GM21526 (cell line): ENCODE results near the gene KIF23.
"Not testable (repeated sequence)": the region's sequence is repeated elsewhere in the genome, so short reads cannot be mapped to it uniquely, and the experiment has no call there.

Source experiments
- ATAC-seq: cut with Tn5 transposase; IDR thresholded peaks from one replicate; pipeline ENCODE4 v1.9.1; 2021; ENCODE audit warnings: moderate library complexity; ENCODE audit not compliant: unreplicated experiment, low FRiP score

KIF23 gene

DNA sequence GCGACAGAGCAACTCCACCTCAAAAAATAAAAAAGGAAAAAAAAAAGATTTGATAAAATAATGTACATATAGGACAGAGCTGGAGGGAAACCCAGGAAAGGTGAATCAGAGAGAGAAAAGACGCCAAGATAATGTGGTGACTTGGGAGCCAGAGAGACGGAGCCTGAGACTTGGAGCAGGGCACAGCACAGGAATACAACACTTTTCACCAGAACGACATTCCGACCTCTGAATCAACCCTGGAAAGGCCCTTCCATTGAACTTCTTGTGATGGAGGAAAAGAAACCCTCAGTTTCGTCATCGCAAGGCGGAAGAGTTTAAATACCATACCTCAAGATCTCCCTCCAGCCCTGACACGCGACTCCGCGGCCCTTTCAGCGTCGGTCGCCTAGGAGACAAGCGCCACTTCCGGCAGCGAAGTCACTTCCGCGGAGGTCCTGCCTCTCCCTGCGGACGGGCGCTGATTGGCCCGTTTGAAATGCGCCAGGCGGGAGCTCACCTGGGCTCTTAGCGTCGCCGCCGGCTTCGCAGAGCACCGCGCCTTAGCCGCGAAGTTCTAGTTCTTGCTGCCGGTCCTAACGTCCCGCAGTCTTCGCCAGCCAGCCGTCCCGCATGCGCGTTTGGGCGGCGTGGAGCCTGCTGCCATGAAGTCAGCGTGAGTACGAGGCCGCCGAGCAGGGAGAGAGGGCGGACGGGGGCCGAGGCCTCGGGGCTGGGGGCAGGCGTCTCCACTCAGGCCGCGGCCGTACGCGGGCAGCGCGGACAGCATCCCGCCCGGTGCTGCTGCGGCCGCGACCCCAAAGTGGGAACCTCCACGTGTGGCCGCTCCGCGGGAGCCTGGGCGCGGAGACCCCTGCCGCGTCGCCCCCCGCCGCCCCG is at the start of gene KIF23:
Gene KIF23, plus strand, starts transcription at position 528 of the 879 bp plus-strand sequence. Its CDS starts 117 bp downstream, at position 645.
- peak; percentile 94 for ATAC-seq

DNA sequence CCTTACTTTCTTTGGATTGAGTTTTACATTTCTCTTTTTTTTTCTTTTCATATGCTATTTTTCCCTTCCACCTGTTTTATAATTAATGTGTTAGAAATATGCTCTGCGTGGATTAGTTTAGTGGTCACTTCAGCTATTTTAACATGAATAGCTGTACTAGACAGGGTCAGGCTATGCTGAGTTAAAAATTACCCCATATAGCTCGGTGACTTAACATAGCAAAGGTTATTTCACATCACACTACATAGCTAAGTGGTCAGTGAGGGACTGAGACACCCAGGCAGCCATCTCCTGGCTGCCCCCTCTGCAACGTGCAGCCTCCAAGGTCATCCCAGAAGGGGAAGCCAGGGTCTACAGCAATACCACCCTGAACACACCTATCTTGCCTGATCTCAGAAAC is 46.9 kb upstream of the KIF23 start:
- no peak for ATAC-seq

DNA sequence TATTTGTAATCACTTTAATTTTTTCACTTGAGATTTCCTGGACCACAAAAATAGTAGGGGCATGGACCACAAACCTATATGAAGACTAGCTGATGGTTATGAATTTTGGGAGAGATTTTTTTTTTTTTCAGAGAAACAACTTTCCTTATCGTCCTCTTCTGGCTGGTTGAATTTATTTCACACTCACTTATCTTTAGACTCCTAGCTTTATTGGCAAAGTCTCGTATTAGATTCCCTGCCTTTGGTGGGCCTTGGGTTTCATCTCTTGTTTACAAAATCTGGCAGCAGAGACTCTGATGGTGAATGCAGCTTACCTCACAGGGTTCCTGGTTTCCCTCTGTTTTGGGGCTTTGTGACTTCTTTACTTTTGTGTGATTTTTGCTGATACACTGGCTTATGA is 44.5 kb upstream of the KIF23 start:
- no peak for ATAC-seq

DNA sequence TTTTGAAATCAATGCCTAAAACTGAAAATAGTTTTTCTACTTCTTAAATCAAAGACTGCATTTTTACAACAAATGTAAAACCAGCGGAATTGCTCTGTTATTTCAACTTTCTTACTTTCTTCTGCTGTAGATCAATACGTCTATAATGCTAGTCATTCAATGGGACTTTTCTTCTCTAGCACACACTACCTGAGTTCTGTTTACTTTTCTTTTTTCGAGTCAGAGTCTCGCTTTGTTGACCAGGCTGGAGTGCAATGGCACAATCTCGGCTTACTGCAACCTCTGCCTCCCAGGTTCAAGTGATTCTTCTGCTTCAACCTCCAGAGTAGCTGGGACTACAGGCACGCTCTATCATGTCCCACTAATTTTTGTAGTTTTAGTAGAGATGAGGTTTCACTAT is 40.7 kb upstream of the KIF23 start:
- no peak for ATAC-seq

DNA sequence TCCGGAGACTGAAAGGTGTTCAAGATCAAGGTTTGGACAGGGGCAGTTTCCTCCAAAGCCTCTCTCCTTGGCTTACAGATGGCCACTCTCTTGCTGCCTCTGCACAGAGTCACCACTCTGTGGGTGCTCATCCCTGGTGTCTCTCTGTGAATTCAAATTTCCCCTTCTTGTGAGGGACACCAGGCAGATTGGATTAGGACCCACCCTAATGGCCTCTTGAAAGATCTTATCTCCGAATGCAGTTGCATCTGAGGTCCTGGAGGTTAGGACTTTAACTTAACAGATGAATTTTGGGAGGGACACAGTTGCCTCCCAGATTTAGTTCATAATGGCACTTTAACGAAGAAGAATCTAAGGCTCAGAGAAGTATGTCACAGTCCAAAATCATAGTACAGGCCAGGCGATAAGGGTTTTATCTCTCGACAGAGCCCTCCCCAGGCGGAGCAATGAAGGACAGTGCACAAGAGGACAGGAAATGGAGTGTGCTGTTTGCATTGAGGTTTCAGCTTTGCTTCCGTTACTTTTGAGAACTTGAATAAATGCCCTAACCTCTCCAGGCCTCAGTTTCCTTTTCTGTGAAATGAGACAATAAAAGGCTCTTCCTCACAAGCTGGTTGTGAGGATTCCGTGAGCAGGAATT is 38.9 kb upstream of the KIF23 start:
- no peak for ATAC-seq

DNA sequence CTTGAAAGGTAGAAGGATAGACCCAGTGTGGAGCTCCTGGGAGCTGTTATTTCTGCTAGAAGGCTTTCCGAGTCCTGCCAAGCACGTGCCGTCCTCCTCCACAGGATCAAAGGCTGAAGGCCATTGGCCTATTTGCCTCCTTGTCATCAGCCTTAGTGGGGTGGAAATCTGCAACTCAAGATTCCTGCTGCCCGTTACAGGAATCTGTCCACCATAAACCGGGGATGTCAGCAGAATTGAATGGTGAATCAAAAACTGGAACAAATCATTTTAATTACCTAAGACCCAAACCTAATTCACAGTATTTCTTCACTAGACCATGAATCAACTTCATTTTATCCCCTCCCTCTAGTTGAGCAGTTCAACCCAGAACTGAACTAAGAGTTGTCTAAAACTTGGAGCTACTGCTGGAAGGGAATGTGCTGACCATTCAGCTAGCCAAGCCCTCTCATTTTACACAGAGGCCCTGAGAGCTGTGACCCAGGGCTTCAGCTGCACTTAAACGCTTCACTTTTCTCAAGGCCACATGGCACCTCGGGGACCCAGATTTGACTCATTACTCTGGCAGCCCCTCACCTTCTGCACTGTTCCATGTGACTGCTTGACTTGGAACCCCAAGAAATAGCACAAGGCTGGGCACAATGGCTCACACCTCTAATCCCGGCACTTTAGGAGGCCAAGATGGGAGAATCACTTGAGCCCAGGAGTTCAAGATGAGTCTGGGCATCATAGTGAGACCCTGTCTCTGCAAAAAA is 36.8 kb upstream of the KIF23 start:
- no peak for ATAC-seq

DNA sequence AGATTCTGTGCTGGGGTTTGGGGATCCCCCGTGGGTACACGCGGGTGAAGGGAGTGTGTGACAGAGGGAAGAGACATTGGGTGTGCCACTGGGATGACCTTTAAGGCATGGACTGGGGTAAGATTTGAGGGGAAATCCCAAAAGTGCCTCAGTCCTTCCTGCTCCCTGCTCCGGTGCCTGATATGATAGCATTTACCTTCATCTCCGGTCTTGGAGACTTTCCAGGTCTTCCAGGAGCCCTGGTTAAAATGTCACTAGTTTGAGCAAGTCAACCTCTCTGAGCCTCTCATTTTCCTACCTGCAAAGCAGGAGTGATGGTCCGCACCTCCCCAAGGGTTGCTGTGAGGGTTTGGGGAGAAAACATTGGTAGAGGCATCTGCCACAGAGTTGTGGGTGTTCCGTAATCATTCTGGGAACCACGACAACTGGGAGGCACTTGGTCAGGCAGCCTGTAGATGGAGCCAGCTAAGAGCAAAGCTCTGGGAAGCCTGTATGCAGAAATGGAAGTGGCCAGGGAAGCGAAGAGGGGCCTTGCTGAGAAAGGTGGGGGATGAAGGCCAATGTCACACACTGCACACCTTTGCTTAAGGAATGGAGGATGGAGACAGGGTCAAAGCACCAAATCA is 33.9 kb upstream of the KIF23 start:
- ATAC-seq = no peak

DNA sequence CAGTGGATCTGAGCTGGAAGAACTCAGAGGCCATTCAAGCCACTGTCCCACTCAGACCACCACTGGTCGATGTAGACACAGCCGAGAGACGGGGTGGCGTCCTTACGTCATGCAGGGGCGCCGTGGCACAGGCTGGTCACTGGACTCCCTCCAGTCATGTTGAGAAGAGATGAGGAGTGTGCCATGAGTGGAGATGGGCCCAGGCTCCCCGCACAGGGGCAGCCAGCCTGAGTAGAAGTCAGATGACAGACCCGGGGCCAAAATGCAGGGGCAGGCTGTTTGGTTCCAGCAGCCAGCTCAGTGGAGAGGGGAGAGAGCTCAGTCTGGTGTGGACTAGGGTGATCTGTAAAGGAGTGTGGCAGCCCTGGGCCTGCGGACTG is 33.4 kb upstream of the KIF23 start:
- ATAC-seq = no peak

DNA sequence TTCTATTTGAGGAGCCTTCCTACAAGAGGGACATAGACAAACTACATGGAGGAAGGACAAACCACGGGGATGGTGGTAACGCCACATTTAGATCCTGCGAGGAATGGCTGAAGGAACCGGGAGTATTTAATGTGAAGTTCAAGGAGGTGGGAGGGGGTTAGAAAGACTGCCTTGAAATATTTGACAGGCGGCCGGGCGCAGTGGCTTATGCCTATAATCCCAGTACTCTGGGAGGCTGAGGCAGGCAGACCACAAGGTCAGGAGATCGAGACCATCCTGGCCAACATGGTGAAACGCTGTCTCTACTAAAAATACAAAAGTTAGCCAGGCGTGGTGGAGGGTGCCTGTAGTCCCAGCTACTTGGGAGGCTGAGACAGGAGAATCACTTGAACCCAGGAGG is 32.0 kb upstream of the KIF23 start:
- ATAC-seq = not testable (repeated sequence)

DNA sequence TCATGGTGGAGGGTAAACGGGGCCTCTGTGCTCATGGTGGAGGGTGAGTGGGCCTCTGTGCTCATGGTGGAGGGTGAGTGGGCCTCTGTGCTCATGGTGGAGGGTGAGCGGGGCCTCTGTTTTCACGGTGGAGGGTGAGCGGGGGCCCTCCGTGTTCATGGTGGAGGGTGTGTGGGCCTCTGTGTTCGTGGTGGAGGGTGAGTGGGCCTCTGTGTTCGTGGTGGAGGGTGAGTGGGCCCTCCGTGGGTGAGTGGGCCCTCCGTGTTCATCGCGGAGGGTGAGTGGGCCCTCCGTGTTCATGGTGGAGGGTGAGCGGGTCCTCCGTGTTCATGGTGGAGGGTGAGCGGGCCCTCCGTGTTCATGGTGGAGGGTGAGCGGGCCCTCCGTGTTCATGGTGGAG is 30.1 kb upstream of the KIF23 start:
- not testable (repeated sequence) for ATAC-seq

DNA sequence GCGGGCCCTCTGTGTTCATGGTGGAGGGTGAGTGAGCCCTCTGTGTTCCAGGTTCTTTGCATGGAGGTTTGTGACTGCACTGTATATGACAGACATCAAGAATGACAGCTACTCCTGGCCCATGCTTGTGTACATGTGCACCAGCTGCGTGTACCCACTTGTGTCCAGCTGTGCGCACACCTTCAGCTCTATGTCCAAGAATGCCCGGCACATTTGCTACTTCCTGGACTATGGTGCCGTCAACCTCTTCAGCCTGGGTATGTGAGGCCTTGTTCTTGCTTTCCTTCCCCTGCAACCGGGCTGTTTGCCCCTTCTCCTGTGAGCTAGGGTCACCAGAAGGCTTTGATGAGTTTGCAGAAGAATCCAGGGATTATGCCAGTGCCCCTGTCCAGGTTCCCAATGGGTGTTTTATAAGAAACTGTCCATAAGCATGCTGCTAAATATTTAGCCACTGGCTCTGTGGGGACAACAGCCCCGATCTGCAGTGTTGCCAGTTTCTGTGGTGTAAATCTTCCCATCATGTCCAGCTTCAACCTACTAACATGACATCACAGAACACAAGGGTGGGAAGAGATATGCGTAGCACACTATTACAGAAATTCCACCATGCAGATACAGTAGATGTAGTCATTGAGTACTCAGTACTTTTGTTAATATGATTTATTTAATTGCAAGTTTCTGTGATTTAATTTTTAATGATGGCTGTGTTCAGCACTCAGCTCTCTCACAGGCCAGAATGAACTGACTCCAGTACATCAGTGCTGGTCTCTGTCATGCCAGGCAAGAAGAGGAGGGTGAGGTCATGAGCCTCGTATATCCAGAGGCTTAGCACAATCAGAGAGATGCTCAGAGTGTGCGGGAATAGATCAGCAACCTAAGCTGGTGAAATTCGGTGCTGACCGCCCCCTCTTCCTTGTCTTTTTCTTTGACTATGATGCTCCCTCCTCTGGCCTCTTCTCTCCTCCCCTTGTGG is 29.2 kb upstream of the KIF23 start:
- no peak for ATAC-seq

DNA sequence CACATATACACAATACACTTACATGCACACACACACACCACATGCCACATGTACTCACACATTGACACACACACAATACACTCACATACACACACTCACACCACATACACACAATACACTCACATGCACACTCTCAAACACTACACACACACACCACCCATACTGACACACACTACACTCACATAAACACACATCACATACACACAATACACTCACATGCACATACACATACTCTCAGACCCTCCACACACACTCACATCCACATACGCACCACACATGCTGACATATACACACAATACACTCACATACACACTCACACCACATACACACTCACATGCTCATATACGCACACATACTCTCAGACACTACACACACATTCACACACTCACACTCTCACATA is 28.3 kb upstream of the KIF23 start:
- ATAC-seq = no peak

DNA sequence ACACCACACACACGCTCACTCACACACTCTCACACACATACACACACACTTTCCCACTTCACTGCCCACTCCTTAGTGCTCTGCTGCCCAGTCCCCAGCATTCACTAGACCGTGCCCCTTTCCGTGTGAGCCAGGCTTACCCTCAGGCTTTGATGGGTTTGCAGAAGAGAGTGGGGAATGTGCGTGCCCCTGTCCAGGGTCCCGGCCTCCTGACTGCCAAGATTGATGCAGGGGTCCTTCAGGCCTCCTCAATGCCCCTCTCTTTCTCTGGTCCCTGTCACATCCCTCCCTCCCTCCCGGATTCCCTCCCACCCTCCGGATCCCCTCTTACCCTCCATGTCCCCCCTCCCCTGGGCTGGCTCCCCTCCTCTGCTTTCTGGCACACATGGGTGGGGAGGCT is 27.9 kb upstream of the KIF23 start:
- no peak for ATAC-seq

DNA sequence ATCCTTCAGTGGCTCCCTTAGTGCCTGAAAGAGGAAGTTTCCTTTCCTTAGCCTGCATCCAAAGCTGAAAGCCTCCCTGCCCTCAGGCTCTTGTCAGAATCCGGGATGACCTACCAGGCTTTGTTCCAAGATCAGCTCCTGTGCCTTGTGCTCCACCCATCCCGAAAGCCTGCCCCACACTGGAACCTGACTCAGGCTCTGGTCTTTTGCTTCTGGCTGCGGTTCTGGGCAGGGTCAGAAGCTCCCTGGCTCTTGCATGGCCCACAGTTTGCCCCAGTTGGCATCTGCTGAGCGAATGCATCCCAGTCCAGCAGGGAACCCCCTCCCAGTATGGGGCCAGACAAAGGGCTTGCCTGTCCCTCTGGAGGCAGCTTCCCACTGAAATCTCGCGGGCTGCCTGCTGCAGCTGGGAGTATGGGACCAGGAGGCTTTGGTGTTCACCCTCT is 25.9 kb upstream of the KIF23 start:
- ATAC-seq = no peak

DNA sequence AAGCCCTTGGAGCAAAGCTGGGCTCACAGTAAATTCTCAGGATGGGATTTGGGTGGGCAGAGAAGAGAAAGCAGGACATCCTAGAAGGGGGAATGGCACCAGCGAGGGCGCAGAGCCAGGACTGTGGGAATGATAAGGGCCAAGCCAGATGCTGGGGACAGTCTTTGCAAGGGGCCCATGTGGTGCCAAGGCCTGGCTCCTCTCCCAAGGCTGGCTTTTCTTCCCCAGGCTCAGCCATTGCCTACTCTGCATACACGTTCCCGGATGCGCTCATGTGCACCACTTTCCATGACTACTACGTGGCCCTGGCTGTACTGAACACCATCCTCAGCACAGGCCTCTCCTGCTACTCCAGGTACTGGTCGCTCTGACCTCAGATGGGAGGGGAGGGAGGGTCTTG is 24.7 kb upstream of the KIF23 start:
- no peak for ATAC-seq

DNA sequence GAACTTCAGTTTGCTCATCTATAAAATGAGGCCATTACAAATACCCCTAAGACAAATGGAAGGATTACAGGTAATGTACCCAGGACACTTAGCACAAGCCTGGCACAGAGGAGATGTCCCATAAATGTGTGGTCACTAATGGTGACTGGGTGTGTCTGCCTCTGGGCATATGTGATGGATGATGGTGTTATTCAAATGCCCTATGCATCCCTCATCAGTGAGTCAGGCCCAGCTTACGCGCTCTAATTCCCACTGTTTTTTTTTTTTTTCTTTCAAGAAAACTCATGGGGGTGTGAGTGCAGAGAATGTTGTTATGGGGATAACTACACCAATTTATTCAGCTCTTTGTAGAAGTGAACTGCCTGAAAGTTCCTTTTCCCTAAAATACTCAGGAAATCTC is 23.6 kb upstream of the KIF23 start:
- ATAC-seq = no peak

DNA sequence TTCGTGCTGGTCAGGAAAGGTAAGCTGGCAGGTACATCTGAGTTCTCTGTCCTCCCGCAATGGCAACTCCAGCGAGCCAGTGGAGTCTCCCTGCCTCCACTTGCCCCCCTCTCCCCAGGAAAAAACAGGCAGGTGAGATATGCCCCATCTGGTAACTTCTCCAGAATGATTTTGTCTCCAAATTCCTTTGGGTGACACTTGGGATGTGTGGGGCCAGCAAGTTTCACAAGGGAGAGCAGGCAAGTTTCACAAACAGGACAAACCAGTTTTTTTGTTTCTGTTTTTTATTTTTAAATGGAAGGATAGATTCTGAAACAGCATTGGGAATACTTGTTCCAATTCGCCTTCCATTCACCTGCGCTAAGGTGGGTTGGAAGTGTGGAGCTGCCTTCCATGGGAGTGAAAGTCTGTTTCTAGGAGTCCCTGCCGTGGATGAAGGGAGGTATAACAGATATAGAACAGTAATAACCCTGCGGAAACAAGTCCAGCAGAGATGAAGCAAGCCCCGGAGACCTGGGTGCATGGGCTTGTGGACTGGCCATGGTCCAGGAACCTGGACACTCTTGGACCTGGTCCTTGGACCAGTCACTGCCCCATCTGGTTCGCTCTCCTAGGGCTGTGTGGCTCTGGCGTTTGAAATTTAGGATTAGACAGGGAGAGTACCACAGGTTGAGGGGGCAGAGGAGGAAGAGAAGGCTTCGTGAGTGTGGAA is 22.9 kb upstream of the KIF23 start:
- no peak for ATAC-seq

DNA sequence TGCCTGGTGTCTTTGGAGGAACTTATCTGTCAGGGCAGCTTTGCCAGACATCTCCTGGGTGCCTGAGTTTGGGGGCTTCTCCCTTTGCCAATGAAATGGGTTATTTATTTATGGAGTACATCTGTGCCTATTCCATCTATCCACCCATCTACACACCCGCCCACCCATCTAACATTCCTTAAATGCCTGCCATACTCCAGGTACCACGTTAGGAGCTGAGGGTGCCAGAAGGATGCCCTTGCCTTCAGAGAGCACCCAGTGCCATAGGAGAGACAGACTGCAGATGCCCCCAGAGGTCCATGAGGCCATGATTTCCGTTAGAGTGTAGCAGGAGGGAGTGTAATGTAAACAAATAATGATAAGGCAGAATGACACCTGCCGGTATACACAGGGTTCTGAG is 21.8 kb upstream of the KIF23 start:
- no peak for ATAC-seq

DNA sequence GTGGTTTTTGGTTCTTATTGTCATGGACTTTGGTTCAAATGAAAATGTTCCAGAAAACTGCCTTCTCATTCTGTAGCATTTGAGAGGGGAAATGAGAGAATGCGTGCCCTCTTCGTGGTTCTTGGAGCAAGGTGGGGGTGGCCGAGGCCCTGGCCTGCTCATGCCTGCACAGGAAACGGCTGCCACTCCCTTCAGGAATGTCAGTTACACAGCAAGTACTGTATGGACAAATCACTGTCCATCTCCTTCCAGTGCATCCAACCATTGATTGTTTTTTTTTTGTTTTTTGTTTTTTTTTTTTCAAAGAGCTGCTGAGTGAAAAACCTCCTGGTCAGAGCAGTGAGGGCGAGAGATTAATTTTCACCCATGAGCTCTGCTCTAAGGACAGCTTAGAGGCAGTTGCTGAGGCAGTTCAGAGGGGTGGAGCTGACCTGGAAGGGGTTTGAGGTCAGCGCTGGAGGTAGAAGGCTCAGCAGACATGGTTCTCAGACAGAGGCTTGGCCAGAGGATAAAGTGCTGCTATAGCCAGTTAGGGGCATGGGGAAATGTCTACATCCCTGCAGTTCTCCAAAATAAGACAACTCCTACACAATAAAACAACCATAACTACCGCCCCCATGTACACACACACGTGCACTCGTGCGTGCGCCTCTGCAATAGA is 20.2 kb upstream of the KIF23 start:
- ATAC-seq = no peak
